ENCODE results near the gene DNAAF5.

DNAAF5 gene

GRCh38 chr7:727806-728460 lies 1.4 kb downstream of the DNAAF5 start:
- no peak for TF ChIP-seq CTCF (IDR thresholded peaks at IDR 0.05; ENCODE audit: poor library complexity, severe bottlenecking)
- DNase-seq (ENCODE audit: low spot score) (no peak), ATAC-seq (ENCODE audit: low read depth) (peak; percentile 30; the same call in 2 of the 3 replicates)
- Histone ChIP-seq H3K4me3 (ENCODE audit: severe bottlenecking) (peak overlapping the region; percentile 85), H3K27ac (ENCODE audit: poor library complexity, severe bottlenecking) (peak overlapping the region; percentile 66), H3K27me3 (ENCODE audit: insufficient read depth, poor library complexity, severe bottlenecking) (no peaks in the 10 kb centered on the region), H3K36me3 (ENCODE audit: low read depth) (peaks cover 54% of the 10 kb centered on the region), H3K4me1 (ENCODE audit: insufficient read depth, poor library complexity, severe bottlenecking) (peaks cover 9% of the 10 kb centered on the region), H3K9me3 (ENCODE audit: severe bottlenecking) (peaks cover 5% of the 10 kb centered on the region)

- Histone ChIP-seq H3K27ac (ENCODE audit: poor library complexity, severe bottlenecking) (no peak overlapping the region), H3K4me1 (ENCODE audit: insufficient read depth, poor library complexity, severe bottlenecking) (peaks cover 9% of the 10 kb centered on the region), H3K9me3 (ENCODE audit: severe bottlenecking) (peaks cover 11% of the 10 kb centered on the region), H3K4me3 (ENCODE audit: severe bottlenecking) (no peak overlapping the region), H3K27me3 (ENCODE audit: insufficient read depth, poor library complexity, severe bottlenecking) (no peaks in the 10 kb centered on the region), H3K36me3 (ENCODE audit: low read depth) (peaks cover 54% of the 10 kb centered on the region)
- ATAC-seq (ENCODE audit: low read depth) (no peak), DNase-seq (ENCODE audit: low spot score) (peak; percentile 50)
- no peak for TF ChIP-seq CTCF (IDR thresholded peaks at IDR 0.05; ENCODE audit: poor library complexity, severe bottlenecking)
Observed at GRCh38 chr7:728602-729001, 2.1 kb downstream of the DNAAF5 start.

- H3K9me3 ChIP-seq (ENCODE audit: severe bottlenecking) = peaks cover 18% of the 10 kb centered on the region
- ATAC-seq (ENCODE audit: low read depth) = no peak
- H3K36me3 ChIP-seq (ENCODE audit: low read depth) = peaks cover 61% of the 10 kb centered on the region
- H3K4me3 ChIP-seq (ENCODE audit: severe bottlenecking) = no peak overlapping the region
- H3K4me1 ChIP-seq (ENCODE audit: insufficient read depth, poor library complexity, severe bottlenecking) = peaks cover 9% of the 10 kb centered on the region
- DNase-seq (ENCODE audit: low spot score) = peak; percentile 39
- no peaks in the 10 kb centered on the region for H3K27me3 ChIP-seq (ENCODE audit: insufficient read depth, poor library complexity, severe bottlenecking)
- TF ChIP-seq CTCF (IDR thresholded peaks at IDR 0.05; ENCODE audit: poor library complexity, severe bottlenecking) = no peak
- no peak overlapping the region for H3K27ac ChIP-seq (ENCODE audit: poor library complexity, severe bottlenecking)
Observed at GRCh38 chr7:729140-730000, 2.9 kb downstream of the DNAAF5 start.

GRCh38 chr7:730501-731439 lies 4.3 kb downstream of the DNAAF5 start:
- TF ChIP-seq CTCF (IDR thresholded peaks at IDR 0.05; ENCODE audit: poor library complexity, severe bottlenecking) = no peak
- Histone ChIP-seq H3K4me3 (ENCODE audit: severe bottlenecking) (no peak overlapping the region), H3K27ac (ENCODE audit: poor library complexity, severe bottlenecking) (no peak overlapping the region), H3K4me1 (ENCODE audit: insufficient read depth, poor library complexity, severe bottlenecking) (peaks cover 5% of the 10 kb centered on the region), H3K36me3 (ENCODE audit: low read depth) (peaks cover 61% of the 10 kb centered on the region), H3K27me3 (ENCODE audit: insufficient read depth, poor library complexity, severe bottlenecking) (no peaks in the 10 kb centered on the region), H3K9me3 (ENCODE audit: severe bottlenecking) (peaks cover 16% of the 10 kb centered on the region)
- DNase-seq (ENCODE audit: low spot score) (peak; percentile 38), ATAC-seq (ENCODE audit: low read depth) (no peak)

Data from RWPE2 (cell line).